ENCODE results near the gene EPN2. TPM values are rescaled to one million over a fixed set of nuclear protein-coding genes. Genes with fewer than 3 reads are reported as not detected.

Gene EPN2
- total and polyA plus RNA-seq, 10 of the 15 experiments (the other 5 are each of a cell fraction or from before 2014, with no cell fraction given), result 0.26 to 8.4 (median 4.7) TPM

DNA sequence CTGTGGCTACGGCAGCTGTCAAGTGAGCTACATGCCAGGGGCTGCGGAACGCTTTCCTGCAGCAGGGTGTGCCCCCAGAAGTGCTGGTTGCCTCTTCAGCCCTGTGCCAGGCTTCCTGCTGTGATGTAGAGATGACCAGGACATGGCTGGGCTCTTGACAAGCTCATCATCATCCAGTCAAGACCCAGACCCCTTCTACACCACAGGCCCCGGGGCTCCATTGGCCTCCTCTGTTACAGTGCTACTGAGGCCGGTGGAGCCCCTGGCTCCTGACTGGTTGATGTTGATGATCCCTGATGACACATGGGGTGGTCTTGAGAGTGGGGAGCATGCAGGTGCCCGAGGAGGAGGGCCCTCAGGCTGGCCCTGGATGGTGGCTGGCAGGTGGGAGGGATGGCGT, 75.2 kb downstream of the EPN2 start:
- Histone ChIP-seq H3K27ac (ENCODE audit: control insufficient read depth, insufficient read depth) (no peak overlapping the region), H3K4me1 (ENCODE audit: control insufficient read depth, insufficient read depth, low read length) (peaks cover 4% of the 10 kb centered on the region; the same call in 1 of the 2 replicates), H3K4me3 (no peak overlapping the region), H3K9me3 (replicated peaks; ENCODE audit: control insufficient read depth, insufficient read depth, low read length) (no peaks in the 10 kb centered on the region), H4K20me1 (ENCODE audit: control insufficient read depth, insufficient read depth) (no peaks in the 10 kb centered on the region), H3K36me3 (ENCODE audit: control insufficient read depth in 2 of 2, insufficient read depth in 2 of 2, low read length in 1 of 2) (no peaks in the 10 kb centered on the region; a peak in 1 of 4 replicates), H3K27me3 (replicated peaks in 1 of 2; ENCODE audit: control insufficient read depth in 2 of 2, insufficient read depth in 2 of 2, low read length in 1 of 2) (no peaks in the 10 kb centered on the region; a peak in 1 of 4 replicates), H3K4me2 (ENCODE audit: control insufficient read depth, insufficient read depth) (no peak overlapping the region), H2AFZ (ENCODE audit: control insufficient read depth, low read depth, low read length) (no peak overlapping the region), H3K9ac (ENCODE audit: control insufficient read depth, insufficient read depth, low read length) (no peak overlapping the region), H3K79me2 (ENCODE audit: control insufficient read depth, insufficient read depth, low read length) (no peaks in the 10 kb centered on the region)
- no peak for FAIRE-seq
- DNase-seq (ENCODE audit: low read depth, low spot score), result no peak
- intact Hi-C loops (cut with micrococcal nuclease; ENCODE audit: unreplicated experiment), result no loop called here
- ATAC-seq, result no peak
- RAD21 ChIA-PET (ENCODE audit: unreplicated experiment), result no interaction called here
- SMC1A ChIA-PET (ENCODE audit: uncharacterized antibody, unreplicated experiment), result no interaction called here
- CTCF ChIA-PET, result no interaction called here
- in situ Hi-C loops (cut with MboI), result no loop called here
- no TSS peak for BruUV-seq (replicated peaks)
- WGBS (ENCODE audit: insufficient coverage, insufficient replicate concordance, low lambda C conversion rate, missing lambda C conversion rate), result 69% methylated on average over 7 of the region's 7 CpGs
- POLR2A ChIA-PET, result no interaction called here
- no peak for TF ChIP-seq RUNX3 (IDR thresholded peaks at IDR 0.05; ENCODE audit: low read length)
- TF ChIP-seq FOXM1 (IDR thresholded peaks at IDR 0.05; ENCODE audit: low read depth, low read length), result no peak
- TF ChIP-seq ZBED1 (IDR thresholded peaks at IDR 0.05; ENCODE audit: borderline replicate concordance), result no peak
- TF ChIP-seq, protein P1, sequence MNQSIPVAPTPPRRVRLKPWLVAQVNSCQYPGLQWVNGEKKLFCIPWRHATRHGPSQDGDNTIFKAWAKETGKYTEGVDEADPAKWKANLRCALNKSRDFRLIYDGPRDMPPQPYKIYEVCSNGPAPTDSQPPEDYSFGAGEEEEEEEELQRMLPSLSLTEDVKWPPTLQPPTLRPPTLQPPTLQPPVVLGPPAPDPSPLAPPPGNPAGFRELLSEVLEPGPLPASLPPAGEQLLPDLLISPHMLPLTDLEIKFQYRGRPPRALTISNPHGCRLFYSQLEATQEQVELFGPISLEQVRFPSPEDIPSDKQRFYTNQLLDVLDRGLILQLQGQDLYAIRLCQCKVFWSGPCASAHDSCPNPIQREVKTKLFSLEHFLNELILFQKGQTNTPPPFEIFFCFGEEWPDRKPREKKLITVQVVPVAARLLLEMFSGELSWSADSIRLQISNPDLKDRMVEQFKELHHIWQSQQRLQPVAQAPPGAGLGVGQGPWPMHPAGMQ (IDR thresholded peaks at IDR 0.05; ENCODE audit: borderline replicate concordance), result no peak

DNA sequence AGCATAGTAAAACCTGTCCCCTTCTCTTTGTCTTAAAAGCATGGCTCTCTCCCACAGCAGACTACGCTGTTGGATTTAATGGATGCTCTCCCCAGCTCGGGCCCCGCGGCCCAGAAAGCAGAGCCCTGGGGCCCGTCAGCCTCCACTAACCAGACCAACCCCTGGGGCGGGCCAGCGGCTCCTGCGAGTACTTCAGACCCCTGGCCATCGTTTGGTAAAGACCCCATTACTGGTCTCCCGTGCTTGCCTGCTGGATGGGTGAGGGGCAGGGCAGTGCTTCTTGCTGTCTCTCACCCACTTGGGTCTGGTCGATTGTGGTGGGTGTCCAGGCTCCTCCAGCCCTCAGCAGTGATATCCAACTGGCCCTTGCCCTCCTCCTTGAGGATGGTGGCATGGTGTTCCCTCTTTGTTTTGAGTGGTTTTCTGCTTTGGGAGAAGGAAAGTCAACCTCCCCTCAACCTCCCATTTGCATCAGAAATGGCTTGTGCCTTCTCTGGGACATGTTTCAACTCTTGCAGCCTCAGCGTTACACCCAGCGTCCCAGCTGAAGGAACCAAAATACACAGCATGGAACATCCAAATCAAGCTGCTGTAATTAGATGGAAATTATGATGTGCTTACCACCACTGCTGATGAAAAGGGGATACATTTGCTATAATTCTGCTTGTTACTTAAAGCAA, 76.0 kb downstream of the EPN2 start:
- ChIA-PET SMC1A (ENCODE audit: uncharacterized antibody, unreplicated experiment) (no interaction called here), CTCF (no interaction called here), RAD21 (ENCODE audit: unreplicated experiment) (no interaction called here), POLR2A (no interaction called here)
- intact Hi-C loops (cut with micrococcal nuclease; ENCODE audit: unreplicated experiment), result no loop called here
- DNase-seq (ENCODE audit: low read depth, low spot score), result no peak
- Histone ChIP-seq H3K9ac (ENCODE audit: control insufficient read depth, insufficient read depth, low read length) (no peak overlapping the region), H3K4me2 (ENCODE audit: control insufficient read depth, insufficient read depth) (no peak overlapping the region), H3K4me1 (ENCODE audit: control insufficient read depth, insufficient read depth, low read length) (peaks cover 4% of the 10 kb centered on the region; the same call in 1 of the 2 replicates), H2AFZ (ENCODE audit: control insufficient read depth, low read depth, low read length) (no peak overlapping the region), H3K36me3 (ENCODE audit: control insufficient read depth in 2 of 2, insufficient read depth in 2 of 2, low read length in 1 of 2) (no peaks in the 10 kb centered on the region; a peak in 1 of 4 replicates), H3K27ac (ENCODE audit: control insufficient read depth, insufficient read depth) (no peak overlapping the region), H3K79me2 (ENCODE audit: control insufficient read depth, insufficient read depth, low read length) (no peaks in the 10 kb centered on the region), H3K27me3 (replicated peaks in 1 of 2; ENCODE audit: control insufficient read depth in 2 of 2, insufficient read depth in 2 of 2, low read length in 1 of 2) (no peaks in the 10 kb centered on the region; a peak in 1 of 4 replicates), H4K20me1 (ENCODE audit: control insufficient read depth, insufficient read depth) (no peaks in the 10 kb centered on the region), H3K9me3 (replicated peaks; ENCODE audit: control insufficient read depth, insufficient read depth, low read length) (no peaks in the 10 kb centered on the region), H3K4me3 (no peak overlapping the region)
- TF ChIP-seq, protein P2, sequence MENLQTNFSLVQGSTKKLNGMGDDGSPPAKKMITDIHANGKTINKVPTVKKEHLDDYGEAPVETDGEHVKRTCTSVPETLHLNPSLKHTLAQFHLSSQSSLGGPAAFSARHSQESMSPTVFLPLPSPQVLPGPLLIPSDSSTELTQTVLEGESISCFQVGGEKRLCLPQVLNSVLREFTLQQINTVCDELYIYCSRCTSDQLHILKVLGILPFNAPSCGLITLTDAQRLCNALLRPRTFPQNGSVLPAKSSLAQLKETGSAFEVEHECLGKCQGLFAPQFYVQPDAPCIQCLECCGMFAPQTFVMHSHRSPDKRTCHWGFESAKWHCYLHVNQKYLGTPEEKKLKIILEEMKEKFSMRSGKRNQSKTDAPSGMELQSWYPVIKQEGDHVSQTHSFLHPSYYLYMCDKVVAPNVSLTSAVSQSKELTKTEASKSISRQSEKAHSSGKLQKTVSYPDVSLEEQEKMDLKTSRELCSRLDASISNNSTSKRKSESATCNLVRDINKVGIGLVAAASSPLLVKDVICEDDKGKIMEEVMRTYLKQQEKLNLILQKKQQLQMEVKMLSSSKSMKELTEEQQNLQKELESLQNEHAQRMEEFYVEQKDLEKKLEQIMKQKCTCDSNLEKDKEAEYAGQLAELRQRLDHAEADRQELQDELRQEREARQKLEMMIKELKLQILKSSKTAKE (IDR thresholded peaks at IDR 0.05; ENCODE audit: low read depth, poor library complexity, severe bottlenecking), result no peak
- no peak for FAIRE-seq
- WGBS (ENCODE audit: insufficient coverage, insufficient replicate concordance, low lambda C conversion rate, missing lambda C conversion rate), result 83% methylated on average over 13 of the region's 13 CpGs
- no peak for ATAC-seq
- no TSS peak for BruUV-seq (replicated peaks)
- in situ Hi-C loops (cut with MboI), result no loop called here

Measured in GM12878 (cell line).